GM21367 (cell line): ENCODE results near the gene C6orf52.
"Not testable (repeated sequence)": the region's sequence is repeated elsewhere in the genome, so short reads cannot be mapped to it uniquely, and the experiment has no call there.

Source experiments
- ATAC-seq: cut with Tn5 transposase; IDR thresholded peaks from one replicate; pipeline ENCODE4 v1.9.1; 2021; ENCODE audit not compliant: unreplicated experiment

Gene C6orf52

DNA sequence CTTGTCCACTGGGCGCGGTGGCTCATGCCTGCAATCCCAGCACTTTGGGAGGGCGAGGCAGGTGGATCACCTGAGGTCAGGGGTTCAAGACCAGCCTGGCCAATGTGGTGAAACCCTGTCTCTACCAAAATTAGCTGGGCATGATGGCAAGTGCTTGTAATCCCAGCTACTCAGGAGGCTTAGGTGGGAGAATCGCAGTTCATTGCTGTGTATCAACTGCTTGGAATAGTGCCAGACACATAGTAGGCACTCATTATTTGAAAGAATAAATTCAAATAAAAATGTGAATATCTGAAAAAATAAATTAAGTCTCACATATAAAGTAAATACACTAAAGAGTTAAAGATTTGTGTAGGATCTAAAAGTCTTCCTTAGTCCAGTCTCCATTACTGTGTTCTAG lies 2.2 kb upstream of the C6orf52 start:
- no peak for ATAC-seq

DNA sequence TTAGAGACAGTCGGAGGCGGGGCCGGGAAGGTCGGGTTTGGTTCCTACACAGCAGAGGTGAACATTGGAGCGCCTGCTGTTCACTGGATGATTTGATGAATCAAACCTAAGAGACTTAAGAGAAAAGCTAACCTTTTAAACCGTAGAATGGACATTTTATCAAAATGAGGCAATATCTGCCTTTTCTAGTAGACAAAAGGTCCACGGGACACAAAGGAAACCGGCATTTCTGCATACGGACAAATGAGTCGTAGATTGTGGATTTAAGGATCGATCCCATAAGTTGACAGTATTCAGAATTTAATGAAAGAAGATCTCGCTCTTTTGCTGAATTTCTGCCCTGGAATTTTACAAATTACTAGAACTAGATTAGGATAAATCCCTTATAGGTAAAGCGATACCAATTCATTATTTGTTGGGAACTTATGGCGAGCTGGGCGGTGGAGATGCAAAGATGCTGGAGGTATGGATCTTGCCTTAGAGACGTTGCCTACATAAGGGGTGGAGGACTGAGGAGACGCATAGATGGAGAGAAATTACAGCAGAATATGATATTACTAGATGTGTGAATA lies 756 bp upstream of the C6orf52 start:
- ATAC-seq = no peak

DNA sequence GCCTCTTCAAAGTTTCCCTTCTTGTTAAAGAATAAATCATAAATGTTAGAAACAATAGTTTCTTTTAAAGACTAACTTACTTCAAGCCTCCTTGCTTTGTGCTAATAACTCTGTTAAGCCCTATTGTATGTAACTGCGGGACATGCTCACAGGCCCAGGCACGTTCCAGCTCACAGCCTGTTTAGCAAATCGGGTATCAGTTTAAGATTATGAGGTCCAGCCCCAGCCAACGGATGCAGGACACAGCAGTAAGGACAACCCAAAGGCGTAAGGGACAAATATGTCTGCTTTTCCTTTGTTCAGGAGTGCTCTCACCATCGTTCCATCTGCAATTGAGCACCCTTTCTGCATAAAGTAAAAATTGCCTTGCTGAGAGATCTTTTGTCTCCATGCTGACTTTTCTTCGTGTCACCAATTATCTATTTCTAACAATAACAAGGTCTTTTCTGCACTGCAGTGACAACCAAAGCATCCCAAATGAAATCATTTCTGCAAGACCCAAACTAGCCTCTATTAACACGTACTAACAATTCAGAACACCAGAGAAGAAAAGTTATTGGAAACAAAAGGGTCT lies 1.4 kb downstream of the C6orf52 start:
- ATAC-seq = no peak

DNA sequence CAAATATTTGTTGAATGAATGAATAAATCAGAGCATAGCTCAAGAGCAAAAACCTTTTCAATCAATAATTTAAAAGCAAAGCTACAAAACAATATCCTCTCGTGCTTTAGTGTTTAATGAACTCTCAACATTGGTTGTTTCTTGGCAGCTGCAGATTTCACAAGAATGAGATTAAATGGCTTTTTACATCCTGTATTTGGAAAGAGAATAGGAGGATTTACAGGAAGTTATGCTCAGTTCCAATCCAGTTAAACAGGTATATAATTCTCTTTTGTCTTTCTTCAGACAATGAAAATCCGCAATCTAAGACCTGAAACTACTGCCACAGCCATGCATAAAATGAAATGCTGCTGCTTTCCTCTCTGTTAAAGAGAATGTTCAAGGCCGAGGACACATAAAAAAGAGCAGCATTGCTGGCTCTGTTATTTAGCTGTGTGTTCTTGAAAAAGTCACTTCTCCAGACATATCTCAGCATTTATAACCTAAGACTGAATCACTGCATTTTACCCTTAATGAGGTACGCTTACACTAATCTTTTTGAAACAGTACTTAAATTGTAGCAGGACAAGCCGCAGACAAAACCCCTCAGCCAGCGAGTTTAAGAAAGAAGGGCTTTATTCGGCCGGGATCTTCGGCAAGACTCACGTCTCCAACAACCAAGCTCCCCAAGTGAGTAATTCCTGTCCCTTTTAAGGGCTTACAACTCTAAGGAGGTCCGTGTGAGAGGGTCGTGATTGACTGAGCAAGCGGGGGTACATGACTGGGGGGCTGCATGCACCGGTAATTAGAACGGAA lies 3.6 kb downstream of the C6orf52 start:
- no peak for ATAC-seq

DNA sequence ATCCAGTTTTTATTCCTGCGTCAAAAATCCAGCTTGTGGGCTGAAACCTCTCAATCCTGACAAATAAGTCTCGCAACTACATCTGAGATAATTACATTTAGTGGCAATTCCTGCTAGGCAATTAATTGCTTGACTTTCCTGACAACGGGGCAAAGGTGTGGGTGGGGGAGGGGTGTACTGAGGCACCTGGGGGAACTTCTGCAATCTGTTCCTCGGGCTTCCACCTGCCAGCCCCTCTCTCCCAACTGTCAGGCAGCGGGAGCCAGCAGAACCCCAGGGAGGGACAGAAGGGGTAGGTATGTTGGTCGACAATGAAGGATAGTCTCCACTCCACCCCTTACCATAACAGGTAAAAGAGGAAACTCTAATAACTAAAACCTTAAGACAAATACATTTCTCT lies 6.8 kb downstream of the C6orf52 start:
- ATAC-seq = no peak

DNA sequence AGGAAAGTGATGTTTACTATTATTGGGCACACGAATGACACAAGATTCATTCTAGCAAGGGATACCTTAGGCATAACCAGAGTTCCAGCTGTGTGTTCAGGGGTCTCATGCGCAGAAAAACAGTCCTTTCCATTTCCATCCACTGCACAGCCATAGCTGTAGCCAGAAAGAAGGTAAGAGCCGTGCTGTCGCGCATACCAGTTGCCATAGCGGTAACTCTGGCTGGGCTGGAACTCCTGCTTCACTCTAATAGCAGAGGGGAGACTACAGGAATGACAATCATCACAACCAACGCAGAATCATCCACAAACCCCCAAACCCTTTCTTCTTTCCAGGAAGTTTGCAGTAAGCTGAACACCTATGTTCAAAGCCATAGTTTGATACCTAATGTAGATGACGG lies 7.5 kb downstream of the C6orf52 start:
- no peak for ATAC-seq

DNA sequence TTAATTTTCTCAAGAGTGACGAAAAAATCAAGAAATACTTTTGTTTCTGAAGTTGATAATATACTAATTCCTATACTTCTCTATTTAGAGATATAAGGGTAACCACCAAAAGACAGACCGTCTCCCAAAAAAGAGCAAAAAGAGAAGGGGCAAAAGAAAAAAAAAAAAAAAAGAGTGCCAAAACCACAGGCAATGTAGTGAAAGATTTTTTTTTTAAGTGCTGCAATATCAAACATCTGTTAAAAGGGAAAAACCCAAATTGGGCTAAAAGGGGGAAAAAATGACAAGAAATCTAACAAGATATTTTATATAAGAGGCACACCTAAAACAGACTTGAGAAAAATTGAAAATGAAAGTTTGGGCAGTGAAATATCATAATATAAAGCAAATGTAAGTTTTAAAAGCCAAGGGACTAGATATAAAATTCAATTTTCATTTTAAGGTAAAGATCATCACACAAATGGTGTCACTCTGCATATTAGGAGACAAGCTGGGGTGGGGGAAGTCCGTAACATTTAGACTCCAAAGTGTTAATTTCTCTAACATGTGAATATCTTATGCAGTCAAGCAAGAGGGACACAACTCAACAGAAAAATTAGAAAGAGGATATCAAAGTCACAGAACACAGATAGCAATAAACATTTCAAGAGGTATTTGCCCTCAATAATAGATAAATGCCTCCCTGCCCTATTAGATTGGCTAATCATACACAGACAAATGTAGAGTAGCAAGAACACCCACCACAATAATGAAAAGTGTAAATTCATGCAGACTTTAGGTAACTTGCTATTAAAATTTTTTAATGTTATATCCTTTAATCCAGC lies 9.1 kb downstream of the C6orf52 start:
- ATAC-seq = no peak

DNA sequence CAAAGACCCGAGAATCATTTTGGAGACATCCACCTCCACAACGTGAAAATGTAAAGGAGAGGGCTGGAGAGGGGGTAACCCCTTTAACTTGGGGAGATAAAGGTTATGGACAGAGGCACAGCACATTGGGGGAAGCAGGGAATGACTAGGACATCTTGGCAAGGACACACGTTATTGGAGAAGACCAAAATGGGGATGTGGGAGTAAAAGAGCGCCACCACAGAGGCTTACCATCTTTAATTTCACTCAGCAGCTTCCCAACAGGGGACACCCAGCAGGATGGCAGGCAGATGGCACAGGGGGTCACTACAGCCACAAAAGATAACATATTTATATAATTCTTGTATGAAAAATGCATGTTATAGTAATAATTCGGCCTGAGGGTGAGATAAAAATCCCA lies 9.8 kb downstream of the C6orf52 start:
- ATAC-seq = no peak

DNA sequence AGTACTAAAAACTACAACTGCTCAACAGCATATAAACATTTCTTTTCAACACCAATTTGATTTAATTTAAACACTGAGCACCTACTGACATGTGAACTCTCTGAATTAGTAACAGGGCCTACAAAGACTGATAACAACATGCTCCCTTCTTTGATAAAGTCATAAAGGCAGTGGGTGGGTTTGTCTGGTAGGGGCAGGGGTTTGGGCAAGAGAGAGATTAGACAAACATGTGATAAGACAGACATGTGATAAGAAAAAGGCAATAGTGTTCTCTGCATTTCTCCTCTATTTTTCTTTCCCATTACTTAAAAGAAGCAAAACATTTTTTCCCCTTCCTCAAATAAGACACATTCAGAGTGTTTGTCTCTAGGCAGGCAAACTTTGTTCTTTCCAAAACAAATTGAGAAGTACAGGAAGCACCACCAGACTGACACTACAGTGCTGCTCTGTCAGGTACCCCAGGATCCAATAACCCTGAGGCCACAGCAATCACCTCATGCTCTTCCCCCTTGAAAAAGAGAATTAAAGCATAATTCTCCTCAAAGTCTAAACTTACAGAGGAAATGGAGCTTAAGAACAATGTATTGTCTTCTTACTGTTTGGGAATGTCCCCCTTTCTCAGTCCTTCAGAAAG lies 11.9 kb downstream of the C6orf52 start:
- no peak for ATAC-seq

DNA sequence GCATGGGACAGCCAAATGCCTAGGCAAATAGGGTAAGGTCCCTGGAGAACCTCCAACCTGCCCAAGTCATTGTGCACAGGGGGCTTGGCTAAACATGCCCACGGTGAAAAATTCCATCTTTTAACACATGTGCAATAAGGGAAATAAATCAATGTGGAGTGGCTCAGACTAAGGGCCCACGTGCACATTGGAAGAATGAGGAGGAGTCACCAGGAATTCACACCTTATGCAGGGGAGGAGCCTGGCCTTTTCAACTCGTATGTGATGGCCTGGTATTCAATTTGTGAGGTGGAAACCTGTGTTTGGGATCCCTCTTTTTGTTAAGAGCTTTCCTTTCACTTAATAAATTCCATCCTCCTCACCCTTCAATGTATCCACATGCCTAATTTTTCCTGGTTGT lies 12.6 kb downstream of the C6orf52 start:
- no peak for ATAC-seq

DNA sequence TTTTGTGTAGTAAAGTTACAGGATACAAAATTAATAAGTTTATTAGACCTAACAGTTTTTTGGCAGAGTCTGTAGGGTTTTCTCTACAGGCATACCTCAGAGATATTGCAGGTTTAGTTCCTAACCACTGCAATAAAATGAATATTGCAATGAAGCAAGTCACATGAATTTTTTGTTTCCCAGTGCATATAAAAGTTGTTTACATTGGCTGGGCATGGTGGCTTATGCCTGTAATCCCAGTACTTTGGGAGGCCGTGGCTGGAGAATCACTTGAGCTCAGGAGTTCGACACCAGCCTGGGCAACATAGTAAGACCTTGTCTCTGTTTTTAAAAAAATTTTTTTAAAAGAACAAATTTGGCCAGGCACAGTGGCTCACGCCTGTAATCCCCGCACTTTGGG lies 16.0 kb downstream of the C6orf52 start:
- ATAC-seq = no peak

DNA sequence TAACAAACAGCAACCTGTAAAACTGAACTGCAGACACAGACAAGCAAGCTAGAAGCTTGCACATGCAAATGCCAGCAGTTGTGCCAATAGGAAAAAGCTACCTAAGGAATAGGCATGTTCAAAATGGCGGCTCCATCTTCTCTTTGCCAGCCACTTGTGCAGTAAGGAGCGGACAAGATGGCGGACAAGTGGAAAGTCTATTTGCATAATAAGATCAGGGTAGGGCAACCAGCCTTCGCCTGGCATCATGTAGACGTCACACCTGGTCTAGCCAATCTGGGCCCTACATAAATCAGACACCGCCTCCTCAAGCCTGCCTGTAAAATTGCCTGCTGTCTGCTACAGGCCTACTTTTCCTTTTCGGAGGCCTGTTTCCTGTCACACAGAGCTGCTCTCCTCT lies 18.0 kb downstream of the C6orf52 start:
- ATAC-seq = no peak

DNA sequence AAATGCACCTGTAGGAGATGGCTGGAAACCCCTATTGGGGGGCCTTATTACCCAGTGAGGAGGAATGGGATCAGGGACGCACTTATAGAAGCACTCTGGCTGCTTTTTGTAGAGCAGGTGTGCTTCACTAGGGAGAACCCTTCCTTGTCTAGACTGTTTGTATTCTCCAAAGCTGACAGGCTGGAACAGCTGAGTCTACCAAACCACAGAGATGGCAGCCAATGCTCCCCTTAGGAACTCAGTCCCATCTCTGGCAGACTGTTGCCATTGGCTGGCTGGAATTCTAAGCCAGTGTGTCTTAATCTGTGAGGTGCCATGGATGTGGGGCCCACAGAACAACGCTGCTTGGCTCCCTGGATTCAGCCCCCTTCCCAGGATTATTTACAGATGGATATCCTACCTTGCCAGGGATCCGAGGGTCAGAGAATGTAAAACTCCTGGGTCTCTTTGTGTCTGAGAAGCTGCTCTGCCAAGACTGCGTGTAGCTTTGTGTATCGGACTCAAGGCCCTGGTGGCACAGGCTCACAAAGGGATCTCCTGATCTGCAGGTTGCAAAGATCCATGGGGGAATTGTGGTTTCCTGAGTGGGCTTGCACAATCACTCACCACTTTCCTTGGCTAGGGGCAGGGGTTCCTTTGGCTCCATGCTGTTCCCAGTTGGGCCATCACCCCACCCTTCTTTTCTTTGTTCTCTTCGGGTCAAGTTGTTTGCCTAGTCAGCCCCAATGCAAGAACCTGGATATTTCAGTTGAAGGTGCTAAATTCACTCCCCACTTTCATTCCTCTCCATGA lies 26.1 kb downstream of the C6orf52 start:
- ATAC-seq = no peak

DNA sequence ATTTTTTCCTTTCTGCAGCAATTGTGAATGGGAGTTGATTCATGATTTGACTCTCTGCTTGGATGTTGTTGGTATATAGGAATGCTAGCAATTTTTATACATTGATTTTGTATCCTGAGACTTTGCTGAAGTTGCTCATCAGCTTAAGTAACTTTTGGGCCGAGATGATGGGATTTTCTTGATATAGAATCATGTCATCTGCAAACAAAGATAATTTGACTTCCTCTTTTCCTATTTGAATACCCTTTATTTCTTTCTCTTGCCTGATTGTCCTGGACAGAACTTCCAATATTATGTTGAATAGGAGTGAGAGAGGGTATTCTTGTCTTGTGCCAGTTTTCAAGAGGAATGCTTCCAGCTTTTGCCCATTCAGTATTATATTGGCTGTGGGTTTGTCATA lies 28.8 kb downstream of the C6orf52 start:
- ATAC-seq = not testable (repeated sequence)

DNA sequence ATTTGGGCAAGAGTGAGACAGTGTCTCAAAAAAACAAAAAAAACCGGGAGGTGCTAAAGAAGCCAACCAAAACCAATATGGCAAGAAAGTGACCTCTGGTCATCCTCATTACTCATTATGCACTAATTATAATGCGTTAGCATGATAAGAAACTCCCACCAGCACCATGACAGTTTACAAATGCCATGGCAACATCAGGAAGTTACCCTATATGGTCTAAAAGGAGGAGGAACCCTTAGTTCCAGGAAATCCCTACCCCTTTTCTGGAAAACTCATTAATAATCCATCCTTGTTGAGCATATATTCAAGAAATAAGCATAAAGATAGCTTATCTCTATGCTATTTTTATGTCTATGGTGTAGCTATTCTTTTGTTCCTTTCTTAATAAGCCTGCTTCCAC lies 31.7 kb downstream of the C6orf52 start:
- no peak for ATAC-seq

DNA sequence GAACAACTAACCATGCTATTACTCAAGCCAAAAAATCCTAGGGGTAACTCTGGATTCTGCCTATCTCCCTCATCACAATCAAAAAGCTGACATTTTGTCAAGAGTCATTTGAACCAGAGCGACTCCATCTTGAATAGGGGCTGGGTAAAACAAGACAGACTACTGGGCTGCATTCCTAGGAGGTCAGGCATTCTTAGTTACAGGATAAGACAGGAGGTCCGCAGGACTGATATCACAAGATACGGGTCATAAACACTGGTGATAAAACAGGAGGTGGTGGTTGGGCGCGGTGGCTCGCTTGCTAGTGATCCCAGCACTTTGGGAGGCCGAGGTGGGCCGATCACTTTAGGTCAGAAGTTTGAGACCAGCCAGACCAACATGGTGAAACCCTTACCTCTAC lies 32.2 kb downstream of the C6orf52 start:
- no peak for ATAC-seq

DNA sequence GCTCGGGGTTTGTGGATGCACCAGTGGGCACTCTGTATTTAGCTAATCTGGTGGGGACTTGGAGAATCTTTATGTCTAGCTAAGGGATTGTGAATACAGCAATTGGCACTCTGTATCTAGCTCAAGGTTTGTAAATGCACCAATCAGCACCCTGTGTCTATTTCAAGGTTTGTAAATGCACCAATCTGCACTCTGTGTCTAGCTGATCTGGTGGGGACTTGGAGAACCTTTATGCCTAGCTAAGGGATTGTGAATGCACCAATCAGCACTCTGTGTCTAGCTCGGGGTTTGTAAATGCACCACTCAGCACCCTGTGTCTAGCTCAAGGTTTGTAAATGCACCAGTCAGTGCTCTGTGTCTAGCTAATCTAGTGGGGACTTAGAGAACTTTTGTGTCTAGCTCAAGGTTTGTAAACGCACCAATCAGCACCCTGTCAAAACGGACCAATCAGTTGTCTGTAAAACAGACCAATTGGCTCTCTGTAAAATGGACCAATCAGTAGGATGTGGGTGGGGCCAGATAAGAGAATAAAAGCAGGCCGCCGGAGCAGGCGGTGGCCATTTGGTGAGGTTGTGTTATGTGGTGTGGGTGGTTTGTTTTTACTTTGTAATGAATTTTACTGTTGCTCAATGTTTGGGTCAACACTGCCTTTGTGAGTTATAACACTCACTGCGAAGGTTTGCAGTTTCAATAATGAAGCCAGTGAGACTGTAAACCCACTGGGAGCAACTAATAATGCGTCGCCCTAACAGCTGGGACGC lies 33.8 kb downstream of the C6orf52 start:
- not testable (repeated sequence) for ATAC-seq

DNA sequence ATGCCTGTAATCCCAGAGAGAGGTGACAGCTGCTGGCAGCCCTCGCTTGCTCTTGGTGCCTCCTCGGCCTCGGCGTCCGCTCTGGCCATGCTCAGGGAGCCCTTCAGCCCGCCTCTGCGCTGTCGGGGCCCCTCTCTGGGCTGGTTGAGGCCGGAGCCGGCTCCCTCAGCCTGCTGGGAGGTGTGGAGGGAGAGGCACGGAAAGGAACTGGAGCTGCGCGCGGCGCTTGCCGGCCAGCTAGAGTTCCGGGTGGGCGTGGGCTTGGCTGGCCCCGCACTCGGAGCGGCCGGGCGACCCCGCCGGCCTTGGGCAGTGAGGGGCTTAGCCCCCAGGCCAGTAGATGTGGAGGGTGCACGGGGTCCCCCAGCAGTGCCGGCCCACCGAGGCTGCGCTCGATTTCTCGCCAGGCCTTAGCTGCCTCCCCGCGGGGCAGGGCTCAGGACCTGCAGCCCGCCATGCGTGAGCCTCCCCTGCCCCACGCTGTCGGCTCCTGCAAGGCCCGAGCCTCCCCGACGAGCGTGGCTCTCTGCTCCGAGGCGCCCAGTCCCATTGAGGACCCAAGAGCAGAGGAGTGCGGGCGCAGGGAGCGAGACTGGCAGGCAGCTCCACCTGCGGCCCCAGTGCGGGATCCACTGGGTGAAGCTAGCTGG lies 34.6 kb downstream of the C6orf52 start:
- no peak for ATAC-seq
